ENCODE results near the gene ROBO4. TPM values are rescaled to one million over a fixed set of nuclear protein-coding genes. Genes with fewer than 3 reads are reported as not detected.

Gene ROBO4
- total and polyA plus RNA-seq, 2 of the 13 experiments (the other 11 are each of a cell fraction or from before 2014, with no cell fraction given), result 0.07 to 1.1 TPM

- Histone ChIP-seq H3K4me3 (replicated peaks in 1 of 3; ENCODE audit: insufficient read depth in 1 of 3, low read depth in 2 of 3, low read length in 3 of 3) (no peak overlapping the region), H3K4me1 (ENCODE audit: insufficient read depth, low read length) (peaks cover 4% of the 10 kb centered on the region), H3K27me3 (ENCODE audit: control insufficient read depth in 1 of 2, insufficient read depth in 2 of 2, low read length in 2 of 2) (no peaks in the 10 kb centered on the region), H3K27ac (ENCODE audit: extremely low read length, insufficient read depth, low read length) (no peak overlapping the region), H3K9me3 (ENCODE audit: low read length) (no peaks in the 10 kb centered on the region), H2AFZ (ENCODE audit: low read length) (no peak overlapping the region), H3K36me3 (replicated peaks in 1 of 2; ENCODE audit: control insufficient read depth in 1 of 2, insufficient read depth in 2 of 2, low read length in 2 of 2) (peaks cover 15 to 44% of the 10 kb centered on the region in 2 experiments), H3K4me2 (ENCODE audit: low read depth, low read length) (no peak overlapping the region), H4K20me1 (ENCODE audit: insufficient read depth, low read length) (no peaks in the 10 kb centered on the region; the same call in none of the 2 replicates), H3K79me2 (ENCODE audit: insufficient read depth, low read length) (peaks cover 22% of the 10 kb centered on the region), H3K9ac (ENCODE audit: insufficient read depth, low read depth, low read length) (no peak overlapping the region)
- BruUV-seq (replicated peaks), result no TSS peak
- DNase-seq (ENCODE audit: low spot score) (no peak), ATAC-seq (no peak), FAIRE-seq (no peak)
- TF ChIP-seq POLR2A (IDR thresholded peaks at IDR 0.05; ENCODE audit: insufficient read depth in 1 of 2, low read depth in 2 of 2, low read length in 2 of 2), result peak in 1 of 2 experiments; percentile 20; a peak in 1 of 4 replicates
- TF ChIP-seq REXO4 (CRISPR knock-in tag; IDR thresholded peaks at IDR 0.05; ENCODE audit: borderline replicate concordance), result no peak
- ChIA-PET POLR2A (no interaction called here), CTCF (ENCODE audit: low intra/inter-chr PET ratio, low total read pairs) (no interaction called here)
- in situ Hi-C loops (cut with HindIII; ENCODE audit: extremely low pct_ligation_motif_present, low pct_unique_long_range_greater_than_20kb) (no loop called here), intact Hi-C loops (cut with micrococcal nuclease; ENCODE audit: unreplicated experiment) (no loop called here)
Observed at GRCh38 chr11:124923296-124923695, 25.6 kb upstream of the ROBO4 start.

GRCh38 chr11:124922831-124923230, 25.2 kb upstream of the ROBO4 start:
- TF ChIP-seq, protein P1, sequence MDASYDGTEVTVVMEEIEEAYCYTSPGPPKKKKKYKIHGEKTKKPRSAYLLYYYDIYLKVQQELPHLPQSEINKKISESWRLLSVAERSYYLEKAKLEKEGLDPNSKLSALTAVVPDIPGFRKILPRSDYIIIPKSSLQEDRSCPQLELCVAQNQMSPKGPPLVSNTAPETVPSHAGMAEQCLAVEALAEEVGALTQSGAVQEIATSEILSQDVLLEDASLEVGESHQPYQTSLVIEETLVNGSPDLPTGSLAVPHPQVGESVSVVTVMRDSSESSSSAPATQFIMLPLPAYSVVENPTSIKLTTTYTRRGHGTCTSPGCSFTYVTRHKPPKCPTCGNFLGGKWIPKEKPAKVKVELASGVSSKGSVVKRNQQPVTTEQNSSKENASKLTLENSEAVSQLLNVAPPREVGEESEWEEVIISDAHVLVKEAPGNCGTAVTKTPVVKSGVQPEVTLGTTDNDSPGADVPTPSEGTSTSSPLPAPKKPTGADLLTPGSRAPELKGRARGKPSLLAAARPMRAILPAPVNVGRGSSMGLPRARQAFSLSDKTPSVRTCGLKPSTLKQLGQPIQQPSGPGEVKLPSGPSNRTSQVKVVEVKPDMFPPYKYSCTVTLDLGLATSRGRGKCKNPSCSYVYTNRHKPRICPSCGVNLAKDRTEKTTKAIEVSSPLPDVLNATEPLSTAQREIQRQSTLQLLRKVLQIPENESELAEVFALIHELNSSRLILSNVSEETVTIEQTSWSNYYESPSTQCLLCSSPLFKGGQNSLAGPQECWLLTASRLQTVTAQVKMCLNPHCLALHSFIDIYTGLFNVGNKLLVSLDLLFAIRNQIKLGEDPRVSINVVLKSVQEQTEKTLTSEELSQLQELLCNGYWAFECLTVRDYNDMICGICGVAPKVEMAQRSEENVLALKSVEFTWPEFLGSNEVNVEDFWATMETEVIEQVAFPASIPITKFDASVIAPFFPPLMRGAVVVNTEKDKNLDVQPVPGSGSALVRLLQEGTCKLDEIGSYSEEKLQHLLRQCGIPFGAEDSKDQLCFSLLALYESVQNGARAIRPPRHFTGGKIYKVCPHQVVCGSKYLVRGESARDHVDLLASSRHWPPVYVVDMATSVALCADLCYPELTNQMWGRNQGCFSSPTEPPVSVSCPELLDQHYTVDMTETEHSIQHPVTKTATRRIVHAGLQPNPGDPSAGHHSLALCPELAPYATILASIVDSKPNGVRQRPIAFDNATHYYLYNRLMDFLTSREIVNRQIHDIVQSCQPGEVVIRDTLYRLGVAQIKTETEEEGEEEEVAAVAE (CRISPR knock-in tag; IDR thresholded peaks at IDR 0.05; ENCODE audit: borderline replicate concordance), result no peak
- TF ChIP-seq, protein P2, sequence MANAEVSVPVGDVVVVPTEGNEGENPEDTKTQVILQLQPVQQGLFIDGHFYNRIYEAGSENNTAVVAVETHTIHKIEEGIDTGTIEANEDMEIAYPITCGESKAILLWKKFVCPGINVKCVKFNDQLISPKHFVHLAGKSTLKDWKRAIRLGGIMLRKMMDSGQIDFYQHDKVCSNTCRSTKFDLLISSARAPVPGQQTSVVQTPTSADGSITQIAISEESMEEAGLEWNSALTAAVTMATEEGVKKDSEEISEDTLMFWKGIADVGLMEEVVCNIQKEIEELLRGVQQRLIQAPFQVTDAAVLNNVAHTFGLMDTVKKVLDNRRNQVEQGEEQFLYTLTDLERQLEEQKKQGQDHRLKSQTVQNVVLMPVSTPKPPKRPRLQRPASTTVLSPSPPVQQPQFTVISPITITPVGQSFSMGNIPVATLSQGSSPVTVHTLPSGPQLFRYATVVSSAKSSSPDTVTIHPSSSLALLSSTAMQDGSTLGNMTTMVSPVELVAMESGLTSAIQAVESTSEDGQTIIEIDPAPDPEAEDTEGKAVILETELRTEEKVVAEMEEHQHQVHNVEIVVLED (CRISPR knock-in tag; IDR thresholded peaks at IDR 0.05; ENCODE audit: borderline replicate concordance), result no peak
- no peak for TF ChIP-seq ZSCAN9 (CRISPR knock-in tag; IDR thresholded peaks at IDR 0.05; ENCODE audit: borderline replicate concordance)
- TF ChIP-seq, protein P3, sequence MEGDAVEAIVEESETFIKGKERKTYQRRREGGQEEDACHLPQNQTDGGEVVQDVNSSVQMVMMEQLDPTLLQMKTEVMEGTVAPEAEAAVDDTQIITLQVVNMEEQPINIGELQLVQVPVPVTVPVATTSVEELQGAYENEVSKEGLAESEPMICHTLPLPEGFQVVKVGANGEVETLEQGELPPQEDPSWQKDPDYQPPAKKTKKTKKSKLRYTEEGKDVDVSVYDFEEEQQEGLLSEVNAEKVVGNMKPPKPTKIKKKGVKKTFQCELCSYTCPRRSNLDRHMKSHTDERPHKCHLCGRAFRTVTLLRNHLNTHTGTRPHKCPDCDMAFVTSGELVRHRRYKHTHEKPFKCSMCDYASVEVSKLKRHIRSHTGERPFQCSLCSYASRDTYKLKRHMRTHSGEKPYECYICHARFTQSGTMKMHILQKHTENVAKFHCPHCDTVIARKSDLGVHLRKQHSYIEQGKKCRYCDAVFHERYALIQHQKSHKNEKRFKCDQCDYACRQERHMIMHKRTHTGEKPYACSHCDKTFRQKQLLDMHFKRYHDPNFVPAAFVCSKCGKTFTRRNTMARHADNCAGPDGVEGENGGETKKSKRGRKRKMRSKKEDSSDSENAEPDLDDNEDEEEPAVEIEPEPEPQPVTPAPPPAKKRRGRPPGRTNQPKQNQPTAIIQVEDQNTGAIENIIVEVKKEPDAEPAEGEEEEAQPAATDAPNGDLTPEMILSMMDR (CRISPR knock-in tag; IDR thresholded peaks at IDR 0.05), result no peak
- ChIA-PET CTCF (ENCODE audit: low intra/inter-chr PET ratio, low total read pairs) (no interaction called here), POLR2A (no interaction called here)
- Histone ChIP-seq H3K4me3 (replicated peaks in 1 of 3; ENCODE audit: insufficient read depth in 1 of 3, low read depth in 2 of 3, low read length in 3 of 3) (no peak overlapping the region), H3K36me3 (replicated peaks in 1 of 2; ENCODE audit: control insufficient read depth in 1 of 2, insufficient read depth in 2 of 2, low read length in 2 of 2) (peaks cover 15 to 44% of the 10 kb centered on the region in 2 experiments), H3K9ac (ENCODE audit: insufficient read depth, low read depth, low read length) (no peak overlapping the region), H3K9me3 (ENCODE audit: low read length) (no peaks in the 10 kb centered on the region), H3K79me2 (ENCODE audit: insufficient read depth, low read length) (peaks cover 18% of the 10 kb centered on the region), H4K20me1 (ENCODE audit: insufficient read depth, low read length) (no peaks in the 10 kb centered on the region; the same call in none of the 2 replicates), H3K4me2 (ENCODE audit: low read depth, low read length) (no peak overlapping the region), H3K27me3 (ENCODE audit: control insufficient read depth in 1 of 2, insufficient read depth in 2 of 2, low read length in 2 of 2) (no peaks in the 10 kb centered on the region), H3K27ac (ENCODE audit: extremely low read length, insufficient read depth, low read length) (no peak overlapping the region), H2AFZ (ENCODE audit: low read length) (no peak overlapping the region), H3K4me1 (ENCODE audit: insufficient read depth, low read length) (peaks cover 5% of the 10 kb centered on the region)
- WGBS (ENCODE audit: low lambda C conversion rate), result 96% methylated on average over 4 of the region's 4 CpGs
- FAIRE-seq (no peak), ATAC-seq (no peak), DNase-seq (ENCODE audit: low spot score) (no peak)
- no TSS peak for BruUV-seq (replicated peaks)
- intact Hi-C loops (cut with micrococcal nuclease; ENCODE audit: unreplicated experiment) (no loop called here), in situ Hi-C loops (cut with HindIII; ENCODE audit: extremely low pct_ligation_motif_present, low pct_unique_long_range_greater_than_20kb) (no loop called here)

All from HepG2 (cell line).